ENCODE data around the gene CTNND2.

CTNND2 gene

GRCh38 chr5:11540112-11540511, 364.1 kb downstream of the CTNND2 start:
- Histone ChIP-seq H3K9me2 (replicated peaks; ENCODE audit: insufficient read depth, low read length) (no peaks in the 10 kb centered on the region), H3K27ac (ENCODE audit: low read length) (no peak overlapping the region), H3K9me3 (replicated peaks; ENCODE audit: insufficient read depth, low read length) (no peaks in the 10 kb centered on the region), H2AFZ (ENCODE audit: low read length) (no peak overlapping the region), H3K79me2 (ENCODE audit: low read length) (no peaks in the 10 kb centered on the region), H3K4me2 (ENCODE audit: low read depth, low read length) (no peak overlapping the region), H3K4me3 (ENCODE audit: low read length) (no peak overlapping the region), H3K4me1 (ENCODE audit: low read length) (no peaks in the 10 kb centered on the region), H3K36me3 (replicated peaks; ENCODE audit: insufficient read depth, low read length) (no peaks in the 10 kb centered on the region), H3F3A (ENCODE audit: insufficient read depth, low read length) (no peaks in the 10 kb centered on the region), H3K27me3 (replicated peaks; ENCODE audit: insufficient read depth, low read length) (no peaks in the 10 kb centered on the region), H3K9ac (ENCODE audit: low read length) (no peak overlapping the region), H4K20me1 (ENCODE audit: insufficient read depth, low read length) (no peaks in the 10 kb centered on the region)
- DNase-seq, result no peak
- TF ChIP-seq, protein P1, sequence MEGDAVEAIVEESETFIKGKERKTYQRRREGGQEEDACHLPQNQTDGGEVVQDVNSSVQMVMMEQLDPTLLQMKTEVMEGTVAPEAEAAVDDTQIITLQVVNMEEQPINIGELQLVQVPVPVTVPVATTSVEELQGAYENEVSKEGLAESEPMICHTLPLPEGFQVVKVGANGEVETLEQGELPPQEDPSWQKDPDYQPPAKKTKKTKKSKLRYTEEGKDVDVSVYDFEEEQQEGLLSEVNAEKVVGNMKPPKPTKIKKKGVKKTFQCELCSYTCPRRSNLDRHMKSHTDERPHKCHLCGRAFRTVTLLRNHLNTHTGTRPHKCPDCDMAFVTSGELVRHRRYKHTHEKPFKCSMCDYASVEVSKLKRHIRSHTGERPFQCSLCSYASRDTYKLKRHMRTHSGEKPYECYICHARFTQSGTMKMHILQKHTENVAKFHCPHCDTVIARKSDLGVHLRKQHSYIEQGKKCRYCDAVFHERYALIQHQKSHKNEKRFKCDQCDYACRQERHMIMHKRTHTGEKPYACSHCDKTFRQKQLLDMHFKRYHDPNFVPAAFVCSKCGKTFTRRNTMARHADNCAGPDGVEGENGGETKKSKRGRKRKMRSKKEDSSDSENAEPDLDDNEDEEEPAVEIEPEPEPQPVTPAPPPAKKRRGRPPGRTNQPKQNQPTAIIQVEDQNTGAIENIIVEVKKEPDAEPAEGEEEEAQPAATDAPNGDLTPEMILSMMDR (IDR thresholded peaks at IDR 0.05; ENCODE audit: low read length), result no peak
- TF ChIP-seq EZH2phosphoT487 (IDR thresholded peaks at IDR 0.05; ENCODE audit: low read length), result no peak
- TF ChIP-seq EZH2 (optimal IDR thresholded peaks at IDR 0.05; ENCODE audit: low read depth, low read length), result no peak

- Histone ChIP-seq H3K4me1 (ENCODE audit: low read length) (no peaks in the 10 kb centered on the region), H3K27ac (ENCODE audit: low read length) (no peak overlapping the region), H3K4me3 (ENCODE audit: low read length) (no peak overlapping the region), H3K4me2 (ENCODE audit: low read depth, low read length) (no peak overlapping the region), H3F3A (ENCODE audit: insufficient read depth, low read length) (no peaks in the 10 kb centered on the region), H3K79me2 (ENCODE audit: low read length) (no peaks in the 10 kb centered on the region), H3K9ac (ENCODE audit: low read length) (no peak overlapping the region), H3K9me2 (replicated peaks; ENCODE audit: insufficient read depth, low read length) (no peaks in the 10 kb centered on the region), H3K36me3 (replicated peaks; ENCODE audit: insufficient read depth, low read length) (no peaks in the 10 kb centered on the region), H3K9me3 (replicated peaks; ENCODE audit: insufficient read depth, low read length) (no peaks in the 10 kb centered on the region), H4K20me1 (ENCODE audit: insufficient read depth, low read length) (no peaks in the 10 kb centered on the region), H2AFZ (ENCODE audit: low read length) (no peak overlapping the region), H3K27me3 (replicated peaks; ENCODE audit: insufficient read depth, low read length) (no peaks in the 10 kb centered on the region)
- no peak for DNase-seq
- TF ChIP-seq, protein P1 (IDR thresholded peaks at IDR 0.05; ENCODE audit: low read length), result no peak
- TF ChIP-seq EZH2 (optimal IDR thresholded peaks at IDR 0.05; ENCODE audit: low read depth, low read length) (no peak), EZH2phosphoT487 (IDR thresholded peaks at IDR 0.05; ENCODE audit: low read length) (no peak)
These were observed 372.3 kb downstream of the CTNND2 start for GRCh38 chr5:11531811-11532555.

DNA sequence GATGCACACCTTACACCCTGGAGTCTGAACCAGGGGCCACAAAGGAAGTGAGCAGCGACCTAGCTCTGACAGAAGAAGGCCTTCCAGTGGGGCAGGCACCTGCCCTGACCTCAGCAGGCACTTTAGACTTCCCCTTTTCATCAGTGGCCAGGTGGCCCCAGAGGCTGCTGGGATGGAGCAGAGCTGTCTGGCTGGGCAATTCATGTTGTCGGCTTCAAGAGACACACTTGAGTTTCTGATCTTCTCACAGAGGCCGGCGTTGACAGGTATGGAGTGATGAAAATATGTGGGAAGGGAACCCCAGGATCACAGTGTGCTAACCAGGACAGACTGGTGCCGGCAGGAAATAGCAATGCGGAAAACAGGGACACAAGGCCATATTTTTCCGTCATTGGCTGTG, 375.5 kb downstream of the CTNND2 start:
- Histone ChIP-seq H3K79me2 (ENCODE audit: low read length) (no peaks in the 10 kb centered on the region), H2AFZ (ENCODE audit: low read length) (no peak overlapping the region), H3K9me3 (replicated peaks; ENCODE audit: insufficient read depth, low read length) (no peaks in the 10 kb centered on the region), H3K9ac (ENCODE audit: low read length) (no peak overlapping the region), H3F3A (ENCODE audit: insufficient read depth, low read length) (no peaks in the 10 kb centered on the region), H3K27ac (ENCODE audit: low read length) (no peak overlapping the region), H3K27me3 (replicated peaks; ENCODE audit: insufficient read depth, low read length) (no peaks in the 10 kb centered on the region), H3K4me2 (ENCODE audit: low read depth, low read length) (no peak overlapping the region), H3K9me2 (replicated peaks; ENCODE audit: insufficient read depth, low read length) (no peaks in the 10 kb centered on the region), H3K4me3 (ENCODE audit: low read length) (no peak overlapping the region), H4K20me1 (ENCODE audit: insufficient read depth, low read length) (no peaks in the 10 kb centered on the region), H3K4me1 (ENCODE audit: low read length) (no peaks in the 10 kb centered on the region), H3K36me3 (replicated peaks; ENCODE audit: insufficient read depth, low read length) (no peaks in the 10 kb centered on the region)
- TF ChIP-seq, protein P1 (IDR thresholded peaks at IDR 0.05; ENCODE audit: low read length), result no peak
- TF ChIP-seq EZH2 (optimal IDR thresholded peaks at IDR 0.05; ENCODE audit: low read depth, low read length) (no peak), EZH2phosphoT487 (IDR thresholded peaks at IDR 0.05; ENCODE audit: low read length) (no peak)
- no peak for DNase-seq
